ENCODE results near the gene ZSCAN10. TPM values are rescaled to one million over a fixed set of nuclear protein-coding genes. Genes with fewer than 3 reads are reported as not detected.

ZSCAN10 gene
- total RNA-seq, 1 donor from 2014 or later: not detected

DNA sequence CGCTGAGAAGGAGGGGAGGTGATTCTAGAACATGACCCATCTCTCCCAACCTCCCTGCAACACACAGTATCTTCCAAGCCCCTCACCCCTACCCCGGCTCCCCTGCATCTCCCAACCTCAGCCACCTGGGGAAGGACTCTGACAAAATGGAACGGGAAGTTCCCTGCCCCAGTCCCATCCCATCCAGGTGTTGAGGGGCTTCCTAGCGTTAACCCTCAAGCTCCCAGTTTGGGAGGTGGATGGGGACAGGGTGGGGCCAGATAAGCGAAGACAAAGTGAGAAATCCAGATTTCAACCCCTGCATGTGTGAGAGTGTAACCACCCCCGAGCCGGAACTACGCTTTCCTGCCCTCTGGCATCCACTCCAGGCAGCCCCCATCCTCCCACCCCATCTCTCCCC lies 1.8 kb downstream of the ZSCAN10 start:
- TF ChIP-seq, protein P1, sequence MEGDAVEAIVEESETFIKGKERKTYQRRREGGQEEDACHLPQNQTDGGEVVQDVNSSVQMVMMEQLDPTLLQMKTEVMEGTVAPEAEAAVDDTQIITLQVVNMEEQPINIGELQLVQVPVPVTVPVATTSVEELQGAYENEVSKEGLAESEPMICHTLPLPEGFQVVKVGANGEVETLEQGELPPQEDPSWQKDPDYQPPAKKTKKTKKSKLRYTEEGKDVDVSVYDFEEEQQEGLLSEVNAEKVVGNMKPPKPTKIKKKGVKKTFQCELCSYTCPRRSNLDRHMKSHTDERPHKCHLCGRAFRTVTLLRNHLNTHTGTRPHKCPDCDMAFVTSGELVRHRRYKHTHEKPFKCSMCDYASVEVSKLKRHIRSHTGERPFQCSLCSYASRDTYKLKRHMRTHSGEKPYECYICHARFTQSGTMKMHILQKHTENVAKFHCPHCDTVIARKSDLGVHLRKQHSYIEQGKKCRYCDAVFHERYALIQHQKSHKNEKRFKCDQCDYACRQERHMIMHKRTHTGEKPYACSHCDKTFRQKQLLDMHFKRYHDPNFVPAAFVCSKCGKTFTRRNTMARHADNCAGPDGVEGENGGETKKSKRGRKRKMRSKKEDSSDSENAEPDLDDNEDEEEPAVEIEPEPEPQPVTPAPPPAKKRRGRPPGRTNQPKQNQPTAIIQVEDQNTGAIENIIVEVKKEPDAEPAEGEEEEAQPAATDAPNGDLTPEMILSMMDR (IDR thresholded peaks at IDR 0.05; ENCODE audit: insufficient read depth, low read length, poor library complexity, severe bottlenecking): no peak
- H3K27me3 ChIP-seq (ENCODE audit: control insufficient read depth, insufficient read depth, low read length): peaks cover 22% of the 10 kb centered on the region
- no peaks in the 10 kb centered on the region for H3K36me3 ChIP-seq (ENCODE audit: control insufficient read depth, insufficient read depth, low read length)
- no peak for DNase-seq (ENCODE audit: low read depth)
- no peak overlapping the region for H3K4me3 ChIP-seq (ENCODE audit: low read depth, low read length)

DNA sequence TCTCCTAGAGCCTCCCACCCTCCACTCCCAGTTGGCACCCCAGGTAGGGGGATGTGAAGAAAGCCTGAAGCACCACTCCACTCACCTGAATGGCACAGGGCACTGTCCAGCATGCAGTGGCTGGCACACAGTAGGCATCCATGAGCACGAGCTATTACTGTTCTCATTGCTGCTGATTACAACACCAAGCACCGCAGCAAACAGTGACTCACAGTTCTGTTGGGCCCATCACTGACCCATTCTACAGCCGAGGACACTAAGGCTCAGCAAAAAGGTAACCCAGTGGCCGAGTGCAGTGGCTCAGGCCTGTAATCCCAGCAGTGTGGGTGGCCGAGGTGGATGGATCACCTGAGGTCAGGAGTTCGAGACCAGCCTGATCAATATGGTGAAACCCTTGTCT lies 2.7 kb downstream of the ZSCAN10 start:
- no peak for DNase-seq (ENCODE audit: low read depth)
- TF ChIP-seq, protein P1 (IDR thresholded peaks at IDR 0.05; ENCODE audit: insufficient read depth, low read length, poor library complexity, severe bottlenecking): no peak
- Histone ChIP-seq H3K27me3 (ENCODE audit: control insufficient read depth, insufficient read depth, low read length) (peaks cover 29% of the 10 kb centered on the region), H3K36me3 (ENCODE audit: control insufficient read depth, insufficient read depth, low read length) (no peaks in the 10 kb centered on the region), H3K4me3 (ENCODE audit: low read depth, low read length) (no peak overlapping the region)

DNA sequence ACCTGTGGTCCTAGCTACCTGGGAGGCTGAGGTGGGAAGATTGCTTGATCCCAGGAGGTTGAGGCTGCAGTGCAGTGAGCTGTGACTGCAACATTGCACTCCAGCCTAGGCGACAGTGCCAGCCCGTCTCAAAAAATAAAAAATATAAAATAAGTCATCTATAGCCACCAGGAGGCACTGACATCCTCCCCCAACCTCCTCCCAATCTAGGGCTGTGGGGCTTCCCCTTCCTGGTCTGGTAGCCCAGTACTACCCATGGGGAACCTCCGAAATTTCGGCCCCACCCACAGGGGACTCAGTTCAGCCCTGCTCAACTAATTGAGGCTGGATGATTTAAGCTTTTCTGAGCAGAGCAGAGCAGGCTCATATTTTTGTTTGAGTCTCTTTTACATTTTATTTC lies 3.2 kb downstream of the ZSCAN10 start:
- Histone ChIP-seq H3K4me3 (ENCODE audit: low read depth, low read length) (no peak overlapping the region), H3K36me3 (ENCODE audit: control insufficient read depth, insufficient read depth, low read length) (no peaks in the 10 kb centered on the region), H3K27me3 (ENCODE audit: control insufficient read depth, insufficient read depth, low read length) (peaks cover 29% of the 10 kb centered on the region)
- DNase-seq (ENCODE audit: low read depth): no peak
- TF ChIP-seq, protein P1 (IDR thresholded peaks at IDR 0.05; ENCODE audit: insufficient read depth, low read length, poor library complexity, severe bottlenecking): peak; percentile 15

DNA sequence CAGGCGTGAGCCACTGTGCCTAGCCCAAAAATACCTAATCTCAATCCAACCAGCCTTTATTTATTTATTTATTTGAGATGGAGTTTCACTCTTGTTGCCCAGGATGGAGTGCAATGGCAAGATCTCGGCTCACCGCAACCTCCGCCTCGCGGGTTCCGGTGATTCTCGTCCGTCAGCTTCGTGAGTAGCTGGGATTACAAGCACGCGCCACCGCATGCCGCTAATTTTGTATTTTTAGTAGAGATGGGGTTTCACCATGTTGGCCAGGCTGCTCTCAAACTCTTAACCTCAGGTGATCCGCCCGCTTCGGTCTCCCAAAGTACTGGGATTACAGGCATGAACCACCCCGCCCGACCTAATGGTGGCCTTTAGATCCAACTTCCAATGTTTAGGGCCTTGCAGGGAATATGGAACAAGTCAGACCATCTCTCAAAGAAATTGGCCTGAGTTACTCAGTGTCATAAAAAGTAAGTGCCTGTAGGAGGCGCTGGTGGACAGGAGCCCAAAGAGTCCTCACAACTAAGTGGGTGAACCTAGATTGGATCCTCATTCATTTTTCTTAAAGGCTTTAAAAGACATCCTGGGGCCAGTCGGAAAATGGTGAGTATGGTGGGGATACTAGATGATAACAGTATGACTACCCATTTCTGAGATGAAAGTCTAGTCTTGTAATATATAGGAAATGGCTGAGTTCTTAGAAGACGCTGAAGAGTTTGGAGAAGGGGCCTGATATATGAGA lies 4.6 kb downstream of the ZSCAN10 start:
- TF ChIP-seq, protein P1 (IDR thresholded peaks at IDR 0.05; ENCODE audit: insufficient read depth, low read length, poor library complexity, severe bottlenecking): peak; percentile 51
- Histone ChIP-seq H3K27me3 (ENCODE audit: control insufficient read depth, insufficient read depth, low read length) (peaks cover 26% of the 10 kb centered on the region), H3K36me3 (ENCODE audit: control insufficient read depth, insufficient read depth, low read length) (no peaks in the 10 kb centered on the region), H3K4me3 (ENCODE audit: low read depth, low read length) (no peak overlapping the region)
- DNase-seq (ENCODE audit: low read depth): no peak

DNA sequence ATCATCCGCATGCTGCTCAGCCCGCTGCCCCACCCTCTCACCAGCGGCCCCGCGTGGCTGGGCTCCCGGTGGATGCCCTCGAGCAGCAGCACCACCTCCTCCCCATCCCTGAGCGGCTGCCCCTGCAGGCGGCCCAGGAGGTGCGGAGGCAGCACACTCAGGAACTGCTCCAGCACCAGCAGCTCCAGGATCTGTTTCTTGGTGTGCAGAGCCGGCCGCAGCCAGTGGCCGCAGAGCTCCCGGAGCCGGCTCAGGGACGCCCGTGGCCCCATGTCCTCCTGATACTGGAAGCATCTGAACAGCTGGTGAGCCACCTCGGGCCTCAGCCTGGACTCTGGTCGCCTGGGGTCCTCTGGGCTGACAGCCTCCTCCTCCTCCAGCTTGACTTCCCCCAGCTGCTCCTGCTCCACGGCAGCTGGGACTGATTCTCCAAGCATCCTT lies 6.6 kb downstream of the ZSCAN10 start:
- DNase-seq (ENCODE audit: low read depth): no peak
- Histone ChIP-seq H3K27me3 (ENCODE audit: control insufficient read depth, insufficient read depth, low read length) (peaks cover 22% of the 10 kb centered on the region), H3K36me3 (ENCODE audit: control insufficient read depth, insufficient read depth, low read length) (no peaks in the 10 kb centered on the region), H3K4me3 (ENCODE audit: low read depth, low read length) (no peak overlapping the region)
- TF ChIP-seq, protein P1 (IDR thresholded peaks at IDR 0.05; ENCODE audit: insufficient read depth, low read length, poor library complexity, severe bottlenecking): no peak

DNA sequence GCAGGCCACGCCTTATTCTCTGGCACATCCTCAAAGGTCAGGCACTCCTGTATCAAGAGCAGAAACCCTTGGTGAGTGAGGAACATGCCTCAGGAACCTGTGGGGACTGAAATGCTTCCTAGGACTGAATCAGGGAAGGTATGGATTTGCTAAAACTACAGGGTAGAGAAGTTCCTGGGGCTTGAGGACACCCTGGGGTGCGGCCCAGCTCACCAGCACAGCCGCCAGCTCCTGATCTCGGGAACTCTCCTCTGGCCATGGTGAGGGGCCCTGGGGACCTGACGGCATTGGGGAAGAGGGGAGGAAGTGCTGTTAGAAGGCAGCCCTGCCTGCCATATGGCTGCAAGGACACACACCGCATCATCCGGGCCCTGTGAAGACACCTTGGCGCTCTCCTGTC lies 7.5 kb downstream of the ZSCAN10 start:
- H3K27me3 ChIP-seq (ENCODE audit: control insufficient read depth, insufficient read depth, low read length): peaks cover 24% of the 10 kb centered on the region
- no peak for DNase-seq (ENCODE audit: low read depth)
- H3K36me3 ChIP-seq (ENCODE audit: control insufficient read depth, insufficient read depth, low read length): no peaks in the 10 kb centered on the region
- no peak overlapping the region for H3K4me3 ChIP-seq (ENCODE audit: low read depth, low read length)
- TF ChIP-seq, protein P1 (IDR thresholded peaks at IDR 0.05; ENCODE audit: insufficient read depth, low read length, poor library complexity, severe bottlenecking): no peak

Data from kidney epithelial cell (primary cell).